ENCODE measurements around the gene LYAR. TPM values are rescaled to one million over a fixed set of nuclear protein-coding genes. Genes with fewer than 3 reads are reported as not detected.

Gene LYAR
- 15.9 and 20.9 TPM in 2 replicates for total RNA-seq

GRCh38 chr4:4289941-4290850 lies at the start of gene LYAR, which contains the start of gene ZBTB49:
Gene LYAR, minus strand, starts transcription at chr4:4290154. Its CDS starts 6,412 bp downstream, at chr4:4283742.
Gene ZBTB49, plus strand, starts transcription at chr4:4290251. Its CDS starts 9,695 bp downstream, at chr4:4299946.
- TF ChIP-seq CTCF (IDR thresholded peaks at IDR 0.05), result no peak
- H3K9me3 Mint-ChIP-seq, result no peaks in the 10 kb centered on the region
- peaks cover 32% of the 10 kb centered on the region for H3K36me3 Mint-ChIP-seq (ENCODE audit: low read depth)
- H3K27ac Mint-ChIP-seq, result peak within 1 kb of the TSS; percentile 72
- DNase-seq (peak; percentile 97), ATAC-seq (ENCODE audit: low read depth) (peak; percentile 95)
- H3K27me3 Mint-ChIP-seq, result no peaks in the 10 kb centered on the region
- POLR2A ChIA-PET, result interaction anchor here (0.6 to 1.7 kb wide), 3 partner anchors 11 to 42 kb away, joined by 3 to 11 read pairs (median 3); partner anchors contain the start of gene TMEM128
- CTCF ChIA-PET, result interaction anchor here (0.5 kb wide), 1 partner anchor 1523 kb away, joined by 3 read pairs; no protein-coding TSS in a partner anchor
- peaks cover 36% of the 10 kb centered on the region for H3K4me1 Mint-ChIP-seq
- intact Hi-C loops (cut with micrococcal nuclease), result loop anchor here (1.0 to 5.0 kb wide), 3 partner anchors 42 to 333 kb away; partner anchors contain the start of genes STX18 and TMEM128
- peak within 1 kb of the TSS; percentile 96 for H3K4me3 Mint-ChIP-seq

- H3K4me1 Mint-ChIP-seq, result peaks cover 15% of the 10 kb centered on the region
- ChIA-PET POLR2A (no interaction called here), CTCF (no interaction called here)
- intact Hi-C loops (cut with micrococcal nuclease), result no loop called here
- DNase-seq (no peak), ATAC-seq (ENCODE audit: low read depth) (no peak)
- no peak overlapping the region for H3K4me3 Mint-ChIP-seq
- no peaks in the 10 kb centered on the region for H3K9me3 Mint-ChIP-seq
- no peak for TF ChIP-seq CTCF (IDR thresholded peaks at IDR 0.05)
- no peak overlapping the region for H3K27ac Mint-ChIP-seq
- no peaks in the 10 kb centered on the region for H3K36me3 Mint-ChIP-seq (ENCODE audit: low read depth)
- H3K27me3 Mint-ChIP-seq, result peaks cover 4% of the 10 kb centered on the region
Measured at GRCh38 chr4:4339504-4340085, 49.6 kb upstream of the LYAR start.

- H3K27ac Mint-ChIP-seq, result no peak overlapping the region
- H3K27me3 Mint-ChIP-seq, result peaks cover 4% of the 10 kb centered on the region
- POLR2A ChIA-PET, result no interaction called here
- no peaks in the 10 kb centered on the region for H3K9me3 Mint-ChIP-seq
- CTCF ChIA-PET, result no interaction called here
- peaks cover 10% of the 10 kb centered on the region for H3K4me1 Mint-ChIP-seq
- no peak for ATAC-seq (ENCODE audit: low read depth)
- no peaks in the 10 kb centered on the region for H3K36me3 Mint-ChIP-seq (ENCODE audit: low read depth)
- no peak for DNase-seq
- no peak overlapping the region for H3K4me3 Mint-ChIP-seq
- intact Hi-C loops (cut with micrococcal nuclease), result no loop called here
- no peak for TF ChIP-seq CTCF (IDR thresholded peaks at IDR 0.05)
Measured at GRCh38 chr4:4338210-4339001, 48.5 kb upstream of the LYAR start.

- ChIA-PET CTCF (interaction anchor here (2.7 kb wide), 1 partner anchor 84 kb away, joined by 13 read pairs; no protein-coding TSS in a partner anchor), POLR2A (no interaction called here)
- ATAC-seq (ENCODE audit: low read depth) (peak; percentile 75), DNase-seq (peak; percentile 48)
- intact Hi-C loops (cut with micrococcal nuclease), result loop anchor here (1.0 kb wide), 2 partner anchors 75 to 83 kb away; no protein-coding TSS in a partner anchor
- H3K36me3 Mint-ChIP-seq (ENCODE audit: low read depth), result no peaks in the 10 kb centered on the region
- no peak overlapping the region for H3K27ac Mint-ChIP-seq
- H3K27me3 Mint-ChIP-seq, result peaks cover 4% of the 10 kb centered on the region
- TF ChIP-seq CTCF (IDR thresholded peaks at IDR 0.05), result peak; percentile 49
- peaks cover 6% of the 10 kb centered on the region for H3K4me1 Mint-ChIP-seq
- peak overlapping the region; percentile 32 for H3K4me3 Mint-ChIP-seq
- peaks cover 2% of the 10 kb centered on the region for H3K9me3 Mint-ChIP-seq
Measured at GRCh38 chr4:4334798-4335520, 45.0 kb upstream of the LYAR start.
